ENCODE measurements around the gene PEG3. TPM values are rescaled to one million over a fixed set of nuclear protein-coding genes. Genes with fewer than 3 reads are reported as not detected.

The PEG3 gene
- total RNA-seq, 1 donor from 2014 or later, result 3.5 TPM

- DNase-seq (ENCODE audit: low read depth), result peak; percentile 82
Observed at GRCh38 chr19:56838909-56839651, 1.4 kb downstream of the PEG3 start.

- DNase-seq (ENCODE audit: low read depth), result peak; percentile 40
Observed at GRCh38 chr19:56838024-56838908, 2.3 kb downstream of the PEG3 start.

GRCh38 chr19:56837492-56838023 is 3.0 kb downstream of the PEG3 start:
- DNase-seq (ENCODE audit: low read depth), result peak; percentile 35

- DNase-seq (ENCODE audit: low read depth), result no peak
Observed at GRCh38 chr19:56837004-56837403, 3.5 kb downstream of the PEG3 start.

- DNase-seq (ENCODE audit: low read depth), result no peak
Observed at GRCh38 chr19:56836059-56836458, 4.5 kb downstream of the PEG3 start.

GRCh38 chr19:56835401-56835800 is 5.1 kb downstream of the PEG3 start:
- no peak for DNase-seq (ENCODE audit: low read depth)

- DNase-seq (ENCODE audit: low read depth), result no peak
Observed at GRCh38 chr19:56834564-56835375, 5.8 kb downstream of the PEG3 start.

- DNase-seq (ENCODE audit: low read depth), result no peak
Observed at GRCh38 chr19:56832352-56832928, 8.1 kb downstream of the PEG3 start.

- no peak for DNase-seq (ENCODE audit: low read depth)
Observed at GRCh38 chr19:56831255-56831654, 9.3 kb downstream of the PEG3 start.

GRCh38 chr19:56829596-56829995 is 10.9 kb downstream of the PEG3 start:
- DNase-seq (ENCODE audit: low read depth), result no peak

GRCh38 chr19:56827708-56828107 is 12.8 kb downstream of the PEG3 start:
- DNase-seq (ENCODE audit: low read depth), result no peak

GRCh38 chr19:56823956-56824355 is 16.6 kb downstream of the PEG3 start:
- DNase-seq (ENCODE audit: low read depth), result no peak

- no peak for DNase-seq (ENCODE audit: low read depth)
Observed at GRCh38 chr19:56823417-56823816, 17.1 kb downstream of the PEG3 start.

- no peak for DNase-seq (ENCODE audit: low read depth)
Observed at GRCh38 chr19:56822755-56823154, 17.8 kb downstream of the PEG3 start.

GRCh38 chr19:56821675-56822074 is 18.9 kb downstream of the PEG3 start:
- no peak for DNase-seq (ENCODE audit: low read depth)

- DNase-seq (ENCODE audit: low read depth), result no peak
Observed at GRCh38 chr19:56821209-56821608, 19.3 kb downstream of the PEG3 start.

- DNase-seq (ENCODE audit: low read depth), result no peak
Observed at GRCh38 chr19:56819166-56819565, 21.4 kb downstream of the PEG3 start.

- DNase-seq (ENCODE audit: low read depth), result no peak
Observed at GRCh38 chr19:56814656-56815055, 25.9 kb downstream of the PEG3 start.

GRCh38 chr19:56813531-56813930 is 27.0 kb downstream of the PEG3 start:
- no peak for DNase-seq (ENCODE audit: low read depth)

GRCh38 chr19:56811480-56811879 is 29.0 kb downstream of the PEG3 start:
- DNase-seq (ENCODE audit: low read depth), result no peak

- DNase-seq (ENCODE audit: low read depth), result no peak
Observed at GRCh38 chr19:56810260-56810659, 30.3 kb downstream of the PEG3 start.

Data from renal cortical epithelial cell (primary cell).